HG02763 (cell line): ENCODE measurements around the gene CXCL10.
"Not testable (repeated sequence)": the region's sequence is repeated elsewhere in the genome, so short reads cannot be mapped to it uniquely, and the experiment has no call there.

Experiments
- ATAC-seq: cut with Tn5 transposase; IDR thresholded peaks from one replicate; pipeline ENCODE4 v1.9.1; 2021; ENCODE audit warnings: mild to moderate bottlenecking, moderate library complexity; ENCODE audit not compliant: unreplicated experiment

CXCL10 gene

GRCh38 chr4:76029300-76029699, 6.0 kb upstream of the CXCL10 start:
- ATAC-seq = no peak

GRCh38 chr4:76028350-76028765, 5.1 kb upstream of the CXCL10 start:
- ATAC-seq = no peak

- no peak for ATAC-seq
These were observed 768 bp upstream of the CXCL10 start for GRCh38 chr4:76024065-76024464.

GRCh38 chr4:76022677-76023076, 620 bp downstream of the CXCL10 start:
- ATAC-seq = no peak

- no peak for ATAC-seq
These were observed 1.3 kb downstream of the CXCL10 start for GRCh38 chr4:76022031-76022430.

- ATAC-seq = no peak
These were observed 6.1 kb downstream of the CXCL10 start for GRCh38 chr4:76017056-76017686.

GRCh38 chr4:76016393-76016792, 6.9 kb downstream of the CXCL10 start:
- peak; percentile 80 for ATAC-seq

- no peak for ATAC-seq
These were observed 9.8 kb downstream of the CXCL10 start for GRCh38 chr4:76013540-76013939.

- ATAC-seq = no peak
These were observed 10.9 kb downstream of the CXCL10 start for GRCh38 chr4:76012388-76012801.

GRCh38 chr4:76011700-76012387, 11.5 kb downstream of the CXCL10 start:
- ATAC-seq = peak; percentile 52

- no peak for ATAC-seq
These were observed 12.2 kb downstream of the CXCL10 start for GRCh38 chr4:76011018-76011670.

- no peak for ATAC-seq
These were observed 12.7 kb downstream of the CXCL10 start for GRCh38 chr4:76010576-76010975.

- ATAC-seq = no peak
These were observed 14.0 kb downstream of the CXCL10 start for GRCh38 chr4:76009311-76009710.

GRCh38 chr4:76007089-76007862, 16.0 kb downstream of the CXCL10 start, which contains the start of gene CXCL9:
Gene CXCL9 (minus strand): TSS chr4:76007509. CDS start chr4:76007449, 60 bp downstream.
- ATAC-seq = no peak

GRCh38 chr4:76003620-76004019, 19.7 kb downstream of the CXCL10 start:
- no peak for ATAC-seq

GRCh38 chr4:76003035-76003434, 20.3 kb downstream of the CXCL10 start:
- ATAC-seq = no peak

GRCh38 chr4:76002176-76002575, 21.1 kb downstream of the CXCL10 start:
- ATAC-seq = no peak

GRCh38 chr4:76001700-76002099, 21.6 kb downstream of the CXCL10 start:
- ATAC-seq = no peak

- no peak for ATAC-seq
These were observed 23.0 kb downstream of the CXCL10 start for GRCh38 chr4:76000279-76000678.

GRCh38 chr4:75998525-75999147, 24.7 kb downstream of the CXCL10 start:
- ATAC-seq = not testable (repeated sequence)

GRCh38 chr4:75997946-75998345, 25.4 kb downstream of the CXCL10 start:
- no peak for ATAC-seq
